SK-N-SH treated with all-trans-retinoic acid at 6 μM for 48 hours (cell line): Measurements from ENCODE around the gene ANAPC13.

ENCODE experiments used
- ATAC-seq: fragments of 200-7000 bp; cut with Tn5 transposase; 3 replicates; pipeline ENCODE4 v1.9.1; 2020; ENCODE audit warnings: mild to moderate bottlenecking, moderate library complexity
- ARNTL ChIP-seq: fragments of 450-650 bp; formaldehyde crosslinking; IDR thresholded peaks from 2 replicates; pipeline ENCODE4 v1.5.0; 2020; ENCODE audit warnings: low read depth, mild to moderate bottlenecking, moderate library complexity, borderline replicate concordance
- BACH2 ChIP-seq: fragments of 250-450 bp; sonication (Bioruptor Pico); IDR thresholded peaks from 2 replicates; pipeline ENCODE4 v1.9.0; 2021; ENCODE audit warnings: mild to moderate bottlenecking, borderline replicate concordance
- CSDC2 ChIP-seq: fragments of 250-450 bp; sonication (Bioruptor Pico); IDR thresholded peaks from 2 replicates; pipeline ENCODE4 v1.5.0; 2020; ENCODE audit warnings: mild to moderate bottlenecking, moderate library complexity
- CSRNP3 ChIP-seq: fragments of 250-450 bp; sonication (Bioruptor Pico); IDR thresholded peaks from 2 replicates; pipeline ENCODE4 v1.5.1; 2021; ENCODE audit warnings: mild to moderate bottlenecking, moderate library complexity
- GLIS3 ChIP-seq: fragments of 250-450 bp; sonication (Bioruptor Pico); IDR thresholded peaks from 2 replicates; pipeline ENCODE4 v1.5.0; 2020; ENCODE audit warnings: mild to moderate bottlenecking, moderate library complexity
- ISL1 ChIP-seq: fragments of 250-450 bp; sonication (Bioruptor Pico); IDR thresholded peaks from 2 replicates; pipeline ENCODE4 v2.1.2; 2022; ENCODE audit warnings: mild to moderate bottlenecking, moderate library complexity
- POU6F1 ChIP-seq: fragments of 250-450 bp; sonication (Bioruptor Pico); IDR thresholded peaks from 2 replicates; pipeline ENCODE4 v1.8.0; 2021; ENCODE audit warnings: low read depth, mild to moderate bottlenecking, moderate library complexity, borderline replicate concordance
- PPARA ChIP-seq: fragments of 250-450 bp; sonication (Bioruptor Pico); IDR thresholded peaks from 2 replicates; pipeline ENCODE4 v1.5.0; 2020; ENCODE audit warnings: mild to moderate bottlenecking, borderline replicate concordance
- SNAI2 ChIP-seq: fragments of 250-450 bp; sonication (Bioruptor Pico); IDR thresholded peaks from 2 replicates; pipeline ENCODE4 v1.5.0; 2020; ENCODE audit warnings: mild to moderate bottlenecking, moderate library complexity
- TOX ChIP-seq: fragments of 250-450 bp; sonication (Bioruptor Pico); IDR thresholded peaks from 2 replicates; pipeline ENCODE4 v1.8.0; 2021; ENCODE audit warnings: mild to moderate bottlenecking, moderate library complexity, borderline replicate concordance
- TSHZ2 ChIP-seq: fragments of 250-450 bp; sonication (Bioruptor Pico); IDR thresholded peaks from 2 replicates; pipeline ENCODE4 v1.5.0; 2020; ENCODE audit warnings: mild to moderate bottlenecking, moderate library complexity
- ZC3H10 ChIP-seq: fragments of 250-450 bp; sonication (Bioruptor Pico); IDR thresholded peaks from 2 replicates; pipeline ENCODE4 v1.5.1; 2021; ENCODE audit warnings: mild to moderate bottlenecking, moderate library complexity
- ZFP3 ChIP-seq: fragments of 250-450 bp; sonication (Bioruptor Pico); IDR thresholded peaks from 2 replicates; pipeline ENCODE4 v1.5.0; 2020; ENCODE audit warnings: mild to moderate bottlenecking, moderate library complexity
- ZFP30 ChIP-seq: fragments of 450-650 bp; formaldehyde crosslinking; IDR thresholded peaks from 2 replicates; pipeline ENCODE4 v1.5.0; 2022; ENCODE audit warnings: mild to moderate bottlenecking, moderate library complexity
- ZNF565 ChIP-seq: fragments of 450-650 bp; formaldehyde crosslinking; conservative IDR thresholded peaks from 2 replicates; pipeline ENCODE4 v1.5.0; 2020; ENCODE audit warnings: low read depth, mild to moderate bottlenecking, moderate library complexity
- ZNF70 ChIP-seq: fragments of 450-650 bp; formaldehyde crosslinking; IDR thresholded peaks from 2 replicates; pipeline ENCODE4 v1.5.0; 2020; ENCODE audit warnings: mild to moderate bottlenecking, moderate library complexity

ANAPC13 gene

GRCh38 chr3:134485718-134486576 is at the start of gene ANAPC13, which contains the start of gene CEP63:
ANAPC13 (minus strand) TSS chr3:134485985; CDS start chr3:134482904, 3,081 bp downstream.
CEP63 (plus strand) TSS chr3:134486057; CDS start chr3:134495321, 9,264 bp downstream.
- peak; percentile 92 for ATAC-seq
- TF ChIP-seq GLIS3 (peak; percentile 50; the same call in 1 of the 2 replicates), CSDC2 (CRISPR knock-in tag) (0 out of 2 replicates have a peak, but pooled peaks have one; percentile 44), ZC3H10 (no peak), ZFP3 (CRISPR knock-in tag) (0 out of 2 replicates have a peak, but pooled peaks have one; percentile 43), POU6F1 (no peak), ARNTL (CRISPR knock-in tag) (peak; percentile 51; the same call in 1 of the 2 replicates), TSHZ2 (CRISPR knock-in tag) (peak; percentile 41; the same call in 1 of the 2 replicates), ISL1 (CRISPR knock-in tag) (no peak), ZNF565 (CRISPR knock-in tag) (no peak)
- TF ChIP-seq, all 23 proteins: peak for 5

GRCh38 chr3:134535186-134535970 is 49.6 kb upstream of the ANAPC13 start:
- TF ChIP-seq ZNF565 (CRISPR knock-in tag): no peak
- ATAC-seq: no peak

DNA sequence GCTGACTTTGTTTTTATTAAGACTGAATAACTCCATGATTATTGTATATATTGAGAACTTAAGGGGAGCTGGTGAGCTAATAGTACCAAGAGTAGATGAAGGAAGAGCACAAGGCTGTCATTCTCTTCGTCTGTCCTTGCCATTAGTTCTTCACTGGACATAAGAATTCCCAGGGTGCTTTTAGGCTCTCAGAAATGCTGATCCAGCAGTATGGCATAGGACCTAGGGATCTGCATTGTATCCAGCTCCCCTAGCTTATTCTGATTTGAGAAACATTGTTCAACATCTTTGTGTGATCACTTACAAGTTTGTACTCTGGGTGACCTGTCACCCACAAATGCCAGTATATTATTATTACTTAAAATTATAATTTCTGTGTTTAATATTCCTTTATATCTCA is 47.7 kb upstream of the ANAPC13 start:
- TF ChIP-seq ISL1 (CRISPR knock-in tag) (no peak), ZFP3 (CRISPR knock-in tag) (no peak), CSDC2 (CRISPR knock-in tag) (no peak), PPARA (CRISPR knock-in tag) (no peak), GLIS3 (no peak), SNAI2 (CRISPR knock-in tag) (no peak), ZNF565 (CRISPR knock-in tag) (no peak), BACH2 (CRISPR knock-in tag) (no peak), CSRNP3 (CRISPR knock-in tag) (no peak), TSHZ2 (CRISPR knock-in tag) (no peak), ZFP30 (CRISPR knock-in tag) (no peak), ZNF70 (CRISPR knock-in tag) (no peak), TOX (CRISPR knock-in tag) (no peak)
- TF ChIP-seq, all 23 proteins: peak for 0
- no peak for ATAC-seq
